WERI-Rb-1 (cell line): ENCODE measurements around the gene CROCC.
A peak's percentile ranks its signal among the peaks of the same experiment; 100 is the strongest.
"Not testable (repeated sequence)": the region's sequence is repeated elsewhere in the genome, so short reads cannot be mapped to it uniquely, and the experiment has no call there.

Source experiments
- DNase-seq: peaks from one replicate; pipeline ENCODE4 v3.0.0-alpha.2; 2020
- H3K27ac ChIP-seq: fragments of 250-450 bp; sonication (Bioruptor Pico); 2 replicates; pipeline ENCODE4 v1.5.1; 2020; ENCODE audit warnings: mild to moderate bottlenecking, moderate library complexity
- H3K27me3 ChIP-seq: fragments of 250-450 bp; sonication (Bioruptor Pico); 2 replicates; pipeline ENCODE4 v1.5.1; 2021; ENCODE audit warnings: mild to moderate bottlenecking, low read depth, moderate library complexity; ENCODE audit not compliant: insufficient read depth, severe bottlenecking
- H3K36me3 ChIP-seq: fragments of 250-450 bp; sonication (Bioruptor Pico); 2 replicates; pipeline ENCODE4 v1.5.1; 2020; ENCODE audit warnings: mild to moderate bottlenecking, moderate library complexity
- H3K4me3 ChIP-seq: 2 replicates; pipeline ENCODE4 v1.5.1; 2011; ENCODE audit warnings: low read depth, mild to moderate bottlenecking, control low read depth, low read length
- H3K9me3 ChIP-seq: fragments of 250-450 bp; sonication (Bioruptor Pico); 2 replicates; pipeline ENCODE4 v1.5.1; 2021; ENCODE audit warnings: mild to moderate bottlenecking, moderate library complexity; ENCODE audit not compliant: severe bottlenecking
- CTCF ChIP-seq: IDR thresholded peaks from 2 replicates; pipeline ENCODE4 v1.5.1; 2011; ENCODE audit warnings: low read depth, mild to moderate bottlenecking, control low read depth, inconsistent platforms, low read length

CROCC gene

DNA sequence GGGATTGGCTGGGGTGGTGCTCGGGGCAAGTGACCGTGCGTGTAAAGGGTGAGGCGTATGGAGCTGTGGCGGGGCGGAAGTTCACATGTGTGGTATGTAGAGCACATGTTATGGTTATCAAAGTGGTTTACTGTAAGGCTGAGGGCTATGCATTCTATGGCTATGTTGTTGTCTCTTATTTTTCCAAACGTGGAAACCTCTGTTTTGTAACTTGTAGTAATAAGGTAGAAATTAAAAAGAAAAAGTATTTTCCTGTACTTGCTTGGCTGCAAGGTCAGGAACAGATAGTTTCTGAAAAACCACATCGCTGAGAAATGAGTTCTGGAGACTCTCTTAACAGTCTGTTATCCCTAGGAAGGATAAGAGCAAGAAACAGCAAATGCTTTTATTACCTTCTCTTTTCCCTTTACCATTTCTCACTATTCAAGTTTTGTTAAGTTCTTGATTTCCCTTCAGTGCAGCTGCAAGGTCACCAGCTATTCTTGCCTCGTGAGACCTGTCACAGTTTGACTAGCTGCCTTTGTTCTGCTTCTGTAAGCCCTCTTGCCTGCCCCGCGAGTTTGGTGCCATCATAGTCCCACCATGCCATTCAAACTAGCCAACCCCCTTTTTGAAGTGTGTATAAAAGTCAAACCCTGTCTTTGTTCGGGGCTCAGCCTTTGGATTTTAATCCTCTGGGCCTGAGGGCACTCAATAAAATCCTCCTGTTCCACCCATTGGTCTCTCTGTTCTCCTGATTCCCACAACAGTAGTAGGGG is 16.4 kb upstream of the CROCC start:
- H3K4me3 ChIP-seq = peak overlapping the region; percentile 53
- peak overlapping the region; percentile 100 for H3K27ac ChIP-seq
- peak; percentile 81 for DNase-seq
- H3K27me3 ChIP-seq = peaks cover 4% of the 10 kb centered on the region
- peaks cover 3% of the 10 kb centered on the region for H3K9me3 ChIP-seq
- no peak for TF ChIP-seq CTCF
- H3K36me3 ChIP-seq = no peaks in the 10 kb centered on the region; the same call in 1 of the 2 replicates

DNA sequence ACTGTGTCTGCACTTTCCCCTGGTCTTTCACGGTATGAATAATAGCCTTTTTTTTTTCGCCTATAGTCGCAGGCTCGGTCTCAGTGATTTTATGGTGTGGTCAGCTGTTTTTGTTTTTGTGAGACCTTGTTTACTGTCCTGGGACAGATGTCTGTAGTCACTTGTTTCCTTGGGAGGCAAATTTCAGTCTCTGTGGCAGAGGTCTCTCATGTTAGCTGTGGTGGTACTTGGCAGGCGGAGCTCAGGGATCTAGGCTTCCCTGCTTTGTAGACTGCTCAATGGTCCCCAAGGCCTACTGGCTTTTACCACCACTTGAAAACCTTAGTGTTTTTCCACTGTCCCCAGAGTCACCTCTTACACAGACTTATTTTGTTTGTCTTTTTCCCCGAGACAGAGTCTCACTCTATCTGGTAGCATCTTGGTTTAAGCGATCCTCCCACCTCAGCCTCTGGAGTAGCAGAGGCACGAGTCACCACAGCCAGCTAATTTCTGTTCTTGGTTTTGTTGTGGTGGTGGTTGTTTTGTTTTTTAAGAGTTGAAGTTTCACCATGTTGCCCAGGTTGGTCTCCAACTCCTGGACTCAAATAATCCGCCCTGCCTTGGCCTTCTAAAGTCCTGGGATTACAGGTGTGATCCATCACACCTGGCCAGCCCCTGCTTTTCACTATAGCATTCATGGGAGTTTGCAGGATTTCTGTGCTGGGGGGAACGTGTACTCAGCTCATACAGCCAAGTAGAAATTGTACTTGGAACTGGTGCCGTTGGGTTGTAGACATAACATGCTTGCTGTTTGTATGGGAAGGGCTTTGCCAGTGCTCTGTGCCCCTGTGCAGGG is 15.6 kb upstream of the CROCC start:
- Histone ChIP-seq H3K9me3 (peaks cover 3% of the 10 kb centered on the region), H3K27me3 (peaks cover 4% of the 10 kb centered on the region), H3K27ac (peak overlapping the region; percentile 100), H3K36me3 (no peaks in the 10 kb centered on the region; the same call in 1 of the 2 replicates), H3K4me3 (0 out of 2 replicates have a peak overlapping the region, but pooled peaks have one; percentile 53)
- no peak for DNase-seq
- TF ChIP-seq CTCF = no peak

- no peak for DNase-seq
- H3K36me3 ChIP-seq = no peaks in the 10 kb centered on the region; the same call in 1 of the 2 replicates
- no peak overlapping the region for H3K4me3 ChIP-seq
- no peak for TF ChIP-seq CTCF
- peaks cover 3% of the 10 kb centered on the region for H3K9me3 ChIP-seq
- H3K27me3 ChIP-seq = peaks cover 4% of the 10 kb centered on the region
- no peak overlapping the region for H3K27ac ChIP-seq
Measured at GRCh38 chr1:16906873-16907272, 14.9 kb upstream of the CROCC start.

GRCh38 chr1:16907870-16908758 is 13.6 kb upstream of the CROCC start:
- Histone ChIP-seq H3K27me3 (peaks cover 4% of the 10 kb centered on the region), H3K36me3 (no peaks in the 10 kb centered on the region; the same call in 1 of the 2 replicates), H3K27ac (no peak overlapping the region), H3K4me3 (no peak overlapping the region), H3K9me3 (peaks cover 3% of the 10 kb centered on the region)
- no peak for TF ChIP-seq CTCF
- no peak for DNase-seq

DNA sequence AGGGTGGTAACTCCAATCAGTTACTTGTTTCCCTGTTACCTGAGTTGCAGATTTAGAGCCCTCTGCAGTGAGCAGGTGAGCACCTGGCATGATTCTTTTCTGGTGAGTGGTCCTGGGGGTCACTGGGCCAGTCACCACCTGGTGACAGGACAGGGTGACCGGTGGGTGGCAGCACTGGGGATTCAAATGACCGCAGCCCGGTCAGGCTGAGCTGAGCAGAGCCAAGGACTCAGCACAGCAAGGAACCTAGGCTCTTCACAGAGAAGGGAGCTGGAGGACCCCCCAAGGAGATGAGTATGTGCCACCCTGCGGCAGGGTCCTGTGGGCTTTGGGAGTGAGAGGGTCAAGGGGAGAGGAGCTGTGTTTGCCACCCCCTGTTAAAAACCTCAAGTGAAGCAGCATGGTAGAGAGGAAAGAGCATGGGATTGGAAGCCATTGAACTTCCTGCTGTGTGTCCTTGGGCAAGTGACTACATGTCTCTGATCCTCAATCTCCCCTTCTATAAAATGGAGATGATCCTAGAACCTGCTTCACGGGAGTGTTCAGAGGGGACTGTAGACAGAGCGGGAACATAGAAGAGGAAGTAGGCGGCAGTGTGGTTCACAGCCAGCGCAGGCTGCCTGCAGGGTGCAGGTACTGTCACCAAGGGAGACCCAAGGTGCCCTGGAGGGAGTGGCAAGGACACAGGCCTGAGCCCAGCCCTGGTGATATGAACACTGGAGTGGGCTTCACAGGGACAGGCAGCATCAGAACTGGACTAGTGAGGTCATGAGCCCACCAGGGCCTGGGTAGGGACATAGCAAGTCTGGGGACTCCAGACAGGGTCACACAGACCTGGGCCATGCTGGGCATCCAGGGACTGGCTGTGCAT is 9.6 kb upstream of the CROCC start:
- H3K27ac ChIP-seq, H3K4me3 ChIP-seq, H3K9me3 ChIP-seq, DNase-seq, H3K27me3 ChIP-seq, H3K36me3 ChIP-seq: not testable (repeated sequence)
- peak; percentile 39 for TF ChIP-seq CTCF

- not testable (repeated sequence) for H3K9me3 ChIP-seq, H3K27me3 ChIP-seq, DNase-seq, H3K36me3 ChIP-seq, H3K27ac ChIP-seq, H3K4me3 ChIP-seq
Measured at GRCh38 chr1:16912742-16913141, 9.0 kb upstream of the CROCC start.
